Inflammatory macrophage (primary cell): ENCODE data around the gene RAB3C.

ENCODE experiments used
- DNase-seq, 2 donors: peaks; one replicate each; pipeline ENCODE4 v3.0.0-alpha.2; 2020 to 2022

The RAB3C gene

DNA sequence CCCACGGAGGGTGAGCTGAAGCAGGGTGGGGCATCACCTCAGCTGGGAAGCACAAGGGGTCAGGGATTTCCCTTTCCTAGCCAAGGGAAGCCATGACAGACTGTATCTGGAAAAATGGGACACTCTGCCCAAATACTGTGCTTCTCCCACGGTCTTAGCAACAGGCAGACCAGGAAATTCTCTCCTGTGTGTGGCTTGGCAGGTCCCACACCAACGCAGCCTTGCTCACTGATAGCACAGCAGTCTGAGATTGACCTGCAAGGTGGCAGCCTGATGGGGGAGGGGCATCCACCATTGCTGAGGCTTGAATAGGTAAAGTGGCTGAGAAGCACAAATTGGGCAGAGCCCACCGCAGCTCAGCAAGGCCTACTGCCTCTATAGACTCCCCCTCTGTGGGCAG, 23.2 kb downstream of the RAB3C start:
- no peak for DNase-seq

GRCh38 chr5:58615972-58616371, 33.1 kb downstream of the RAB3C start:
- no peak for DNase-seq

DNA sequence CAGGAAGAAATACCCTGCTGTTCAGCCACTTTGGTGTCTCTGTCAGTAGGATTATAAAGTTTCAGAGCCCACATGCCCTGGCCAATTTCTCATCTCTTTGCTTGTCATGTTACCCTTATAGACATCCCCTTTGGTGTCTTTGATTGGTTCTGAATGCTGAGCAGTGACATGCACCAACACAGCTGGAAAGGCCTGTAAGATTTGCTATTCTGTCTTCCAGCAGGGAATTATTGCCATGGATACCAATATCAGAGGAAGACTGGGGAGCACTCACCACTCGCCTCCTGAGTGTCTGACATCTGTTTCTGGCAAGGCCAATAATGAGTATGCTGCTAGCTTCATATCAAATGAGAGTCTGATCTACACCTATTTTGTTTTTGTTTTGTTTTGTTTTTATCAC, 34.4 kb downstream of the RAB3C start:
- no peak for DNase-seq

GRCh38 chr5:58620336-58620735, 37.5 kb downstream of the RAB3C start:
- no peak for DNase-seq

GRCh38 chr5:58622936-58623871, 40.3 kb downstream of the RAB3C start:
- no peak for DNase-seq

GRCh38 chr5:58628626-58629025, 45.8 kb downstream of the RAB3C start:
- no peak for DNase-seq

DNA sequence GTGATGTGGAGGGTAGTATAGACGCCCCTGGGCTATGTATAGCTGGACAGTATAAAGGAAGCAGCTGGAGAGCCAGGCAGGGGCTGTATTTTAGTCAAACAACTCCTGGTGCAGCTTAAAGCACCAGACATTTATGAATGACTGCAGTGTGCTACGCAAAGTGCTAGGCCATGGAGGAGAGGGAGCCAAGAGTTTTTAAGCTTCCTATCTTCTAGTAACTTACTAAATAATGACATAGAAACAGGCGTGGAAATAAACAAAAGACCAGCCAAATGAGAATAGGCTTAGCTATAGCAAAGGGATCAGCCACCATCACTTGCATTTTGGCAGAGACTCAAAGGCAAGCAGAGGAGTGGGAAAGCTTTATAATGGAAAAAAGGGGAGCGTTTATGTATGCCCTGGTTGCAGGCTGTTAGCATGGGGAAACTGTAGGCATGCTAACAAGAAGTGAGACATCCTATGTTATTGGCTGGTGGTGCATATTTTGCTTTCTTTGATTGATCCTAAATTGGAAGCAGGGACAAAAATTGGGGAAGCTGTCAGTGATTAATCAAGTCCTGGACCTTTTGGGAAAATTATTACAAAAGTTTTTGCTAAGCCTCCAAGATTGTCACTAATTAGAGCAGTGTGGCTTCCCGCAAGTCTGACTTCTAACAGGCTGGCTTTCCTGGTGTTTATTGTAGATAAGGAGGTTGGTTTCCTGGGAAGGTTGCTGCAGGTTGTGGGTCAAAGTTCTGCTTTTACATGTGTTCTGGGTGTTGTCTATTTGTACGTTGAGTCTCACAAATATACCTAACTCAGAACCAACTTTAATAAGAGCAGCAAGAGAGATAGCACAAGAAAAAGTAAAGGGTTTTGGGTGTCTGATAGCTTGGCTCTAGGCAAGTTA, 46.6 kb downstream of the RAB3C start:
- DNase-seq: no peak

- DNase-seq: no peak
These were observed 49.0 kb downstream of the RAB3C start for GRCh38 chr5:58631895-58632294.

- no peak for DNase-seq
These were observed 52.5 kb downstream of the RAB3C start for GRCh38 chr5:58635416-58635815.

DNA sequence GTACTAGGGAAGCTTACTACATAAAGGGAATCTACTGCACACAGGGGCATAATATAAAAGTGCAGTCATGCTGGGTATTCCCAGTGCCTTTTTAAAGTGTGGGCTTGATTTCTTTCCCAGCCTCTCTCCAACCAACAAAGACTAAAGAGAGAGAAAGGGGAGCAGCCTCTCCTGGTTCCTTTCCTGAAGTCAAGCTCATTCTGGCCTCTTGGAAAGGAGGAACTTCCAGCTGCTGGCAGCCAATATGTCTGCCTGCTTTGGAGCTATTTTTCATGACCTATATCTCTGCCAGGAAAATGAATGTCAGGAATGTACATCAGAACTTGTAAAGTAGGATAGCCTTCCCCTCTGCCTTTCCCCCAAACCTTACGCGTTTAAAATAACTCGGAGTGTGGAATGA, 57.1 kb downstream of the RAB3C start:
- DNase-seq: no peak

GRCh38 chr5:58641533-58641932, 58.7 kb downstream of the RAB3C start:
- DNase-seq: no peak

GRCh38 chr5:58648846-58649245, 66.0 kb downstream of the RAB3C start:
- DNase-seq: no peak

- no peak for DNase-seq
These were observed 66.8 kb downstream of the RAB3C start for GRCh38 chr5:58649716-58650115.

DNA sequence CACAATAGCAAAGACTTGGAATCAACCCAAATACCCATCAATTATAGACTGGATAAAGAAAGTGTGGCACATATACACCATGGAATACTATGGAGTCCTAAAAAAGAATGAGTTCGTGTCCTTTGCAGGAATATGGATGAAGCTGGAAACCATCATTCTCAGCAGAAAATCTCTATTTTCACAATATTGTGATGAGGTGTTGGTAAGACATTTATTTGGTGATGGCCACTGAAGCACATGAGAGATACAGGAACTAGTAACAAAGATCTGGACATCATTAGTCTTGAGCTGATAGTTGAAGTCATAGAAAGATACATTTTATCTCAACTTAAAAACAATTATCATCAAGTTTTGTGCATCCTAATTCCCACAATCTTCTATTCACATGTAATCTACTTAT, 70.6 kb downstream of the RAB3C start:
- no peak for DNase-seq

DNA sequence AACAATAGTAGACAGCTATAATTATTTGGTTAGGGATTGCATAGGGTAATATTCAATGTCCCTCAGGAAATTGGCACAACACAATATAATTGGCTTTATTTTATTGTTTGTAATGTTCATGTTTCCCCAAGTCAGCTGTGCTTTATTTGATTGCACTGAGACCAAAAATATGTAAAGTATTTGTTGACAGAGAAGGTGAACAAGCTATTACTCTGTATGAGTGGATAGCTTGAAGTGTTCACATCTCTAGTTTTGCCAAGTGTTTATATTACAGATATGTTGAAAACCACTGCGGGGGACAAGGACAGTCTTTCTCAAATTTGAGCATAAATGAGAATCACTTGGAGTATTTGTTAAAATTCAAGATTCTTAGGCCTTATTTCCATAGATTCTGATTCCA, 83.3 kb downstream of the RAB3C start:
- no peak for DNase-seq

- DNase-seq: no peak
These were observed 84.0 kb downstream of the RAB3C start for GRCh38 chr5:58666598-58667581.

DNA sequence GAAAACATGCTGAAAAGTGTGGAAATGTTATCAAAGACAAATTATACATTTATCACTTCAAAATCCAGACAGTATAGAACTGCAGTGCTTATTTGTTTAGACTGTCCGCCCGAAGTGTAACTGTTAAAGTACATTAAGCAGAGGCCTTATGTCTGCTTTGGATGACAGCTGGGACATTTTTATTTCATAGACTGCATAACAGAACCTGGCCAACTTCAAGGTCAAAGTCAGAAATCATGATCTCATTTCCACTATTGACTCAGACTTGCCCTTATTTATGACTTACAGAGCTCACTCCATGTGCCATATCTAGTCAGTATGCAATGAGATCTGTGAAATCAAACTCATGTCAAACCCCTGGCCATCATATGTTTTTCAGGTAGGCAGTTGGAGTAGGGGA, 87.7 kb downstream of the RAB3C start:
- no peak for DNase-seq

GRCh38 chr5:58671155-58671554, 88.3 kb downstream of the RAB3C start:
- DNase-seq: no peak

DNA sequence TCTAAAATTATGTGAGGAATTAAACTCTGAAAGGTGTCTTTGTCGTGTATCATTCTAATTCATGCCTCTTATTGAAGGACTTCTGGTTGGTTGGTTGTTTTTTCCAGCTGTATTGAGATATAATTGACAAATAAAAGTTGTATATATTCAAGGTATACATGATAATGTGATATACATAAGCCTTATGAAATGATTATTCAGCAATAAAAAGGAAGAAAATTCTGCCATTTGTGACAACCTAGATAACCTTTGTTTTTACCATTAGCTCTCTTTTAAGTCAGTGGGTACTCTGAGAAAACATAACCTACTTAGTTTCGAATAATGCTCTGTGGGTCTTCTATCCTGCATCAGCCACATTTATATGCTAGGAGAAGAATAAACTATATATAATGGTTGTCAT, 89.6 kb downstream of the RAB3C start:
- no peak for DNase-seq

DNA sequence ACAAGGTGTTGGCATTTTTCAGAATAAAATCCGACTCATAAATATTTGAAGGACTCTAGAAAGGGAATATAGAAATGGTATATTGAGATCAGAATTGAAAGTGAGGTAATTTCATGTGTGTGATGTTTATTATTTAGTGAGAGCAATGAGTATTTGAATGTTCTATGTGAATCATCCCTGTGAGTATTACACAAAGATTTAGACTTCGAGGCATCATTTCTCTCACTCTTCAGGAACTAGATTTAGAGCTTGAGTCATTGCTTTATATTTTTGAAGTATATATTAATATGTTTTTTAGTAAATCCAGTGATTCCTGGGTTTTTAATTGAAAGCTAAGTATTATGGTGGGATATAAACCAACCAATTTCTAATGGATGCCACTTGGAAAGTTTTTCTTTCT, 91.2 kb downstream of the RAB3C start:
- no peak for DNase-seq

DNA sequence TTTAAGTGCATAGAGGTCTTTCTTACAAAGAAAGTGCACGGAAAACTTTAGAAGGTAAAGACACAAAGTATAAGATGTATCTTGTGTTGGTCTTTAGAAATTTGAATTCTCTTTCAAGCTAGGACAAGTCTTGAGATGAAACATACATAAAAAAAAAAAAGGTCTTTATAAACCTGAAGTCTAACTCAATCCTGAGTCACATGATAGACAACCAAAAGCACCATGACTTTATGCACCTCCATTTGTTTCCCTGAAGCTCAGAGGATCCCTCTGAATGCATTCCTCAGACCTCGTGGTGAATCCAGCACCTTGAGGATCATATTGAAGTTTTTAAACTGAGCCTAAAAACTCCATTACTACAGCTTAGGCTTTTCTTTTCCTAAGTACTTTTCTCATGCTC, 91.8 kb downstream of the RAB3C start:
- DNase-seq: no peak

DNA sequence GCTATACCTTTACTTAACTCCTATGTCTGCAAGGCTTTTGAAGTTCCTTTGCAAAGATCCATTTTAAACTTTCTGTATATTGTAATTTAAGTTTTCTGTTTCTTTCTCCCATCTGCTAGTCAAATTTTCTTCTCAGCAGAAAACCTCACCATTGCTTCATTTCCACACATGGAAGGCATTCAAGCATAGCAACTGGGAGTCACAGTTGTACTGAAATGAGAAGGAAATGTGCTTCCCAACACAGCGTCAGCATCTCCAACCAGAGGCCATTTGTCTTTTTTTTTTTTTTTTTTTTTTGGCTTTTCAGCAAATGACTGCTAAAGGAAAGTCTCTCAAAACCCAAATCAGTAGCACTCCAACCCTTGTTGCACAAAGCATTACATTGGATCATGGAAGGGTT, 92.5 kb downstream of the RAB3C start:
- no peak for DNase-seq

DNA sequence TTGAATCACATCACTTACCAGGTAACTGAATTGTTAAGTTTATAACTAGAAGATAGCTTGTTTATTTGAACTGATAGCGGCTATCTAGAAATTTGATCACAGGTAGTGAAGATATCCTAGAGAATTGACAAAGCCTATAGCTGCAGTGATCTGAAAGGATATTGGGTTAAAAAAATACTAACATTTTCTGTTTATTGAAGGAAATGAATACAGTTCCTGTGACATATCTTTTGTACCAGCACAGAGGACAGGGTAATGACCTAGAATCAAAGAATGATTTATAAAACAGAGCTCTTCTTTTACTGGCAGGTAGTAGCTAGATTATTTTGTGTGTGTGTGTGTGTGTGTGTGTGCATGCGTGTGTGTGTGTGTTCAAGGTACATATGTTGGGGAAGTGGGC, 94.8 kb downstream of the RAB3C start:
- no peak for DNase-seq
